ENCODE measurements around the gene JMJD1C. TPM values are rescaled to one million over a fixed set of nuclear protein-coding genes. Genes with fewer than 3 reads are reported as not detected.

The JMJD1C gene
- total RNA-seq, 1 experiment from 2014 or later: 180 TPM

- TF ChIP-seq STAT6 (CRISPR knock-in tag; conservative IDR thresholded peaks at IDR 0.05; ENCODE audit: low read depth): no peak
These were observed 200.0 kb downstream of the JMJD1C start (continued) for GRCh38 chr10:63265683-63266235.

GRCh38 chr10:63265222-63265617 lies 200.6 kb downstream of the JMJD1C start:
- CTCF ChIA-PET: no interaction called here
- Mint-ChIP-seq H3K27ac (peak overlapping the region; percentile 97), H3K4me1 (peaks cover 28% of the 10 kb centered on the region), H3K36me3 (peaks cover 44% of the 10 kb centered on the region), H3K4me3 (peak overlapping the region; percentile 98), H3K9me3 (no peaks in the 10 kb centered on the region), H3K27me3 (ENCODE audit: low read depth) (no peaks in the 10 kb centered on the region)
- TF ChIP-seq OVOL2 (CRISPR knock-in tag; IDR thresholded peaks at IDR 0.05; ENCODE audit: borderline replicate concordance) (no peak), ZMAT4 (CRISPR knock-in tag; IDR thresholded peaks at IDR 0.05) (no peak), ZNF416 (CRISPR knock-in tag; IDR thresholded peaks at IDR 0.05) (no peak), ERG (CRISPR knock-in tag; IDR thresholded peaks at IDR 0.05) (no peak)
- no peak for DNase-seq (ENCODE audit: low spot score)
- POLR2A ChIA-PET: interaction anchor here (0.6 to 0.7 kb wide), 2 partner anchors 256 to 350 kb away, joined by 3 read pairs; partner anchors contain the start of gene REEP3
- no peak for ATAC-seq

DNA sequence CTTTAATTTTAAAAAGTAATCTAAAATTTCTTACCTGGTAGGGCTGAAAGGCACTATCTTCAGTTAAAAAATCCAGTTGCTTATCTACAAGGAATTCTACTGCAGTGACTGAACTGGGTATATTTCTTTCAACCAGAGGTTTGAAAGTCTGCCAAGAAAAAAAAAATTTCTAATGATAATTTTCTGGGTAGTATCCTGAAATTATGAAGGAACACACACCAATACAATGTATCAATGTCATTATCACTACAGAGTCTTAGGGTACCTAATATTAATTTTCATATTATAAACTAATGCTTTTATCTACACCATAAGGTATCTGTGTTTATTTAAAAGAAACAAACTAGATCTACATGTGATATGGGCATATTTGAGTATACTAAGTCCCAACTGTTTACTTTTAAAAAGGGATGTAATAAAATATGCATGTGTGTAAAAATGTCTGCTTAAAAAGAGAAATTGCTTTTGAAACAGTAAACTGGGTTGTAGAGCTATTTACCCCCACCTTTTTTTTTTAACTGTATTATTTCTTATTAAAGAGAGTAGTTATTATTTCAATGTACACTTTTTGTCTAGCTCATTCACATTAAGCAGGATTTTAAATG lies 201.1 kb downstream of the JMJD1C start:
- CTCF ChIA-PET: no interaction called here
- Mint-ChIP-seq H3K27ac (no peak overlapping the region), H3K27me3 (ENCODE audit: low read depth) (no peaks in the 10 kb centered on the region), H3K36me3 (peaks cover 48% of the 10 kb centered on the region), H3K4me3 (peak overlapping the region; percentile 98), H3K9me3 (no peaks in the 10 kb centered on the region), H3K4me1 (peaks cover 33% of the 10 kb centered on the region)
- ATAC-seq (no peak), DNase-seq (ENCODE audit: low spot score) (no peak)
- POLR2A ChIA-PET: interaction anchor here (0.6 to 0.7 kb wide), 2 partner anchors 257 to 350 kb away, joined by 3 read pairs; partner anchors contain the start of gene REEP3
- TF ChIP-seq KAT7 (CRISPR knock-in tag; IDR thresholded peaks at IDR 0.05; ENCODE audit: borderline replicate concordance): no peak
- no peak for TF ChIP-seq ATF6 (CRISPR knock-in tag; IDR thresholded peaks at IDR 0.05)
- TF ChIP-seq ZNF317 (CRISPR knock-in tag; IDR thresholded peaks at IDR 0.05; ENCODE audit: borderline replicate concordance, low read depth): no peak
- no peak for TF ChIP-seq ZNF423 (CRISPR knock-in tag; IDR thresholded peaks at IDR 0.05)
- TF ChIP-seq MXD4 (CRISPR knock-in tag; IDR thresholded peaks at IDR 0.05; ENCODE audit: borderline replicate concordance): no peak
- TF ChIP-seq, protein P1, sequence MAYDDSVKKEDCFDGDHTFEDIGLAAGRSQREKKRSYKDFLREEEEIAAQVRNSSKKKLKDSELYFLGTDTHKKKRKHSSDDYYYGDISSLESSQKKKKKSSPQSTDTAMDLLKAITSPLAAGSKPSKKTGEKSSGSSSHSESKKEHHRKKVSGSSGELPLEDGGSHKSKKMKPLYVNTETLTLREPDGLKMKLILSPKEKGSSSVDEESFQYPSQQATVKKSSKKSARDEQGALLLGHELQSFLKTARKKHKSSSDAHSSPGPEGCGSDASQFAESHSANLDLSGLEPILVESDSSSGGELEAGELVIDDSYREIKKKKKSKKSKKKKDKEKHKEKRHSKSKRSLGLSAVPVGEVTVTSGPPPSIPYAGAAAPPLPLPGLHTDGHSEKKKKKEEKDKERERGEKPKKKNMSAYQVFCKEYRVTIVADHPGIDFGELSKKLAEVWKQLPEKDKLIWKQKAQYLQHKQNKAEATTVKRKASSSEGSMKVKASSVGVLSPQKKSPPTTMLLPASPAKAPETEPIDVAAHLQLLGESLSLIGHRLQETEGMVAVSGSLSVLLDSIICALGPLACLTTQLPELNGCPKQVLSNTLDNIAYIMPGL (CRISPR knock-in tag; IDR thresholded peaks at IDR 0.05): no peak
- no peak for TF ChIP-seq PRRX2 (CRISPR knock-in tag; IDR thresholded peaks at IDR 0.05)
- TF ChIP-seq ZNF396 (CRISPR knock-in tag; IDR thresholded peaks at IDR 0.05; ENCODE audit: borderline replicate concordance): no peak
- TF ChIP-seq, protein P2, sequence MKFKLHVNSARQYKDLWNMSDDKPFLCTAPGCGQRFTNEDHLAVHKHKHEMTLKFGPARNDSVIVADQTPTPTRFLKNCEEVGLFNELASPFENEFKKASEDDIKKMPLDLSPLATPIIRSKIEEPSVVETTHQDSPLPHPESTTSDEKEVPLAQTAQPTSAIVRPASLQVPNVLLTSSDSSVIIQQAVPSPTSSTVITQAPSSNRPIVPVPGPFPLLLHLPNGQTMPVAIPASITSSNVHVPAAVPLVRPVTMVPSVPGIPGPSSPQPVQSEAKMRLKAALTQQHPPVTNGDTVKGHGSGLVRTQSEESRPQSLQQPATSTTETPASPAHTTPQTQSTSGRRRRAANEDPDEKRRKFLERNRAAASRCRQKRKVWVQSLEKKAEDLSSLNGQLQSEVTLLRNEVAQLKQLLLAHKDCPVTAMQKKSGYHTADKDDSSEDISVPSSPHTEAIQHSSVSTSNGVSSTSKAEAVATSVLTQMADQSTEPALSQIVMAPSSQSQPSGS (CRISPR knock-in tag; IDR thresholded peaks at IDR 0.05; ENCODE audit: borderline replicate concordance, low read depth): no peak
- no peak for TF ChIP-seq TP53 (CRISPR knock-in tag; IDR thresholded peaks at IDR 0.05)
- TF ChIP-seq TEAD1 (CRISPR knock-in tag; IDR thresholded peaks at IDR 0.05): no peak
- TF ChIP-seq ERG (CRISPR knock-in tag; IDR thresholded peaks at IDR 0.05): no peak
- no peak for TF ChIP-seq USF1 (CRISPR knock-in tag; IDR thresholded peaks at IDR 0.05)
